Embryonic facial prominence (tissue), 1 donor: ENCODE data around the gene FBXW11.

Experiments
- DNase-seq: peaks from one replicate; pipeline ENCODE4 v3.0.0-alpha.2; 2016; ENCODE audit errors: extremely low spot score

Gene FBXW11

DNA sequence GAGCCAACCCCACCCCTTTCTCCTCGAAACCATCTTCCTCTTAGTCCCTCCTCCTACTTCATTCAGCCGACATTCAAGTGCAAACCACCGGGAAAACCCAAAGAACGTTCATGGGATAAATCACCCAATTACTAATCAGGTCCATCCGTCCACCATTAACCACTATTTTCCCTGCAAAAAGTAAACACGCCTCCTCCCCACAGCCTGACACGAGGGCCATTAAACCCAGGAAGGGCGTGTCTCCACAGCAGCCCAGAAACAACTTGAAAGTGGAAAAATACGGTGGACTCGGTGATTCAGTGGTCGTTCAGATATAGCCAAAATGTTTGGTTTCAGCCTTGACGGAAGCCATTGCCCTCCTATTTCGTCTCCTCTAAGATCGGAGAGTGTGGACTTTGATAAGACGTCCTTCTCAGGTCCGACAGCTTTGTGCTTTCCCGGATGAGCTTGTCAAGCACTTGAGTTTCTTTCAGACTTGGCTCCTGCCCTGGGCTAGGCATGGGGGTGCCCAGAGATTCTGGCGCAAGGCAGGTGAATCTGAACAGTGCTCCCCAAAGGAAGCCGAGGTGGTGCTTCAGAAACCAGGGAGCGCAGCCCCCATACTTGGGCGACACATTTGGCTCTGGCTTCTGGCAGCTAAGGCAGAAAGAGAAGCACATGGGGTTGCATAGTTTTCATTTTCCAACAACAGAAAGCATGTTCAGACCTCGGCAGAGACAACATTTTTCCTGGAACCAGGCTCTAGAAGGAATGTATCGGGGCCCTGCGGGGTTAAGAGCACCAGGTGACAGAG, 164.3 kb downstream of the FBXW11 start:
- no peak for DNase-seq

DNA sequence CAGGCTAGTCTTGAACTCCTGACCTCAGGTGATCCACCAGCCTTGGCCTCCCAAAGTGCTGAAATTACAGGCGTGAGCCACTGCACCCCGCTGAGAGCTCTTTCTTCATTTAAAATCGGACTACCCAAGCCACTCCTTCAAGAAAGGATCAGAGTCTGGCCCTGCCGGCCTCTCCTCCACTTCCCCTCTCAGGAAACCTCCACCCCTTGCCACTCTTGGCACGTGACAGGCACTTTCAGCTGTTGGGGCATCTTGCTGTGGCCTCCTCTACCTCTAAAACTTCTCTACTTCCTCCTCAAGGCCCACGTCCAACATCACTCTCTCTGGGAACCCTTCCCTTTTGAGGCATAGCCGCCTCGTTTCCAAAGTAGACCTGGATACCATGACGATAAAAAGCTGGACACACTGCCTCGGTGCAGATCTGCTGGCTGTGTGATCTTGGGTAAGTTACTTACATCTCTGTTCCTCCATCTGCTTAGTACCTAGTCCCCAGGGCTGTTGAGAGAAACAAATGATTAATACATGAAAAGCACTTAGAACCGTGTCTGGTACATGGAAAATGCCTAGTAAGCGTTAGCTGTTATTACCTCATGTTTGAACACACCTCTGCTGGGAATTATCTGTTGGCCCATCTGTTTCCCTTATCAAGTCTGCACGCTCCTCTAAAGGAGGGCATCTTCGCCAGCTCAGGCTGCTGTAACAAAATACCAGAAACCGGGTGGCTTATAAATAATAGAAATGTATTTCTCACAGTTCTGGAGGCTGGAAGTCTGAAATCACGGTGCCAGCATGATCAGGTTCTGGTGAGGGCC, 165.5 kb downstream of the FBXW11 start:
- DNase-seq = no peak

DNA sequence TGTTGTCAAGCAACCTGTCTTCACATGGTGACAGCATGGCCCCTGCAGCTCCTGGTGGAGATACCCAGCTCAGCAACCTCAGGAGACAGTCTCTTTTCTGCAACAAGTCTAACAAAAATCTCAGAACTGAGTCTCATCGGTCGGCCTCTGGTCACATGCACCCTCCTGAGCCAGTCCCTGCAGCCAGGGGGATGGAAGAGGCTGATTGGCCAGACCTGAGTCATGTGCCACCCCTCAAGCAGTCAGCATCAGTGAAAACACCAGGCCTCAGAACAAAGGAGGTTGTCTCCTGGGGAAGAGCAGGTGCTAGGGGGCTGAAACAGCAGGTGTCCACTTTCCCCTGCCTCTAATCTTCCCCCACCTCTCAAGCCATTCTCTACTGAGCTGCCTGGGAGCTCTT, 166.4 kb downstream of the FBXW11 start:
- no peak for DNase-seq

DNA sequence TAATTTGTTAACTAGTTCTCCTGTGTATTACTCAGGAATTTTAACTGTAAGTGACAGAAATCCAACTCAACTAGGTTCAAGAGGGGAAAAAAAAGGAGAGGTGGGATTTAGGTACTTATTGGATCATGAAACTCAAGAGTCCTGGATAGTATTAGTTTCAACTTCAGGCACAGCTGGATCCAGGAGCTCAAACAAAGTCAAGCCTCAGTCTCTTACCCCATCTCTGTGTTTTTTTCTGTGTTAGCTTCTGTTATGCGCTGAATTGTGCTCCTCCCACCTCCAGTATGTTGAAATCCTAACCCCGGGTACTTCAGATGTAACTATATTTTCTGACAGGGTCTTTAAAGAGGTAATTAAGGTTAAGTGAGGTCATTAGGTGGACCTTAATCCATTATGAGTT, 167.3 kb downstream of the FBXW11 start:
- no peak for DNase-seq

DNA sequence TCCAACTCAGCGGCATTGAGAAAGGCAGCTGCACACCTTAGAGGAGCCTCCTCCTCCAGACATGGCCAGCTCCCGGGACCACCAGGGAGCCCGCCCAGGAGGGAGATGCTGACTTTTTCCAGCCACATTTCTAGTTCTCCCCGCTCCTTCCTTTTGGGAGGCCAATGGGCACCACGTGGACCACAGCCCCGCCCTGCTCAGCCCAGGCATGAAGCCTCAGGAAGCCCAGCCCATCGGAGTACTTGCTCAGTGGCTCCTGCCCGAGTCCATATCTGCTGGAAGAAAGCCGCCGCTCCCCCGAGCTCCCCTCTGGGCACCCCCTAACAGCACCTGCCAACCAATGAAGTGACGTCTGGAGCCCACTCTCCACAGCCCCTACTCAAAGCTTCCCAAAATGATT, 168.4 kb downstream of the FBXW11 start:
- DNase-seq = no peak

DNA sequence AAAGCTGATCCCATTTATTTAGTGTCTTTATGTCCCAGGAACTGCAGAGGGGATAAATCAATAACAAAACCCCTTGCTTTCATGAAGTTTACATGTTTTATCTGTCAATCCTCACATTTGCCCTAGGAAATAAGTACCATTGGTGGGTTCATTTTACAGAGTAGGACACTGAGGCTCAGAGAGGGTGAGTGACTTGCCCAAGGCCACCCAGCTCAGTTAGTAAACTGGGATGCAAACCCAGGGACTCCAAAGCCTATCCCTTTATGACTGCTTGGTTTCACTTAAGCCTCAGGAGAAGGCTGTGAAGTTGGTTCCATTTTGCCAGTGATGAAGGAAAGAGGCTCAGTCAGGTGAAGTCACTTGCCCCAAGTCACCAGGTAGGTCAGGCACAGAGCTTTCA, 168.9 kb downstream of the FBXW11 start:
- no peak for DNase-seq

DNA sequence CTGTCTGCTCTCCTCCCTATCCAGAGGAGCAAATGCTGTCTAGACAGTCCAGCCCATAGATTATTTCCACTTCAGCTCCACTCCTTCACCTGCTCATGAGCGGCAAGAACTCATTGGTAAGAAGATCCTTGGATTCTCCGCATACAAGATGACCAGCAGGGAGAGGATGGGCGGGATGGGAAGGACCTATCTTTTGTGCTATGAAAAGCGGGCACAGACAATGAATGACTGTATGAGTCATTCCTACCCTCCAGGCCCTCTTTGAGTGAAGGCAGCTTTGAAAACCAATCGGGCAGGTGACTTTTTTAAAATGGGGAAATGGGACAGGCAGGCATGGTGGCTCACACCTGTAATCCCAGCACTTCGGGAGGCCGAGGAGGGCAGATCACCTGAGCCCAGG, 171.4 kb downstream of the FBXW11 start:
- DNase-seq = no peak

DNA sequence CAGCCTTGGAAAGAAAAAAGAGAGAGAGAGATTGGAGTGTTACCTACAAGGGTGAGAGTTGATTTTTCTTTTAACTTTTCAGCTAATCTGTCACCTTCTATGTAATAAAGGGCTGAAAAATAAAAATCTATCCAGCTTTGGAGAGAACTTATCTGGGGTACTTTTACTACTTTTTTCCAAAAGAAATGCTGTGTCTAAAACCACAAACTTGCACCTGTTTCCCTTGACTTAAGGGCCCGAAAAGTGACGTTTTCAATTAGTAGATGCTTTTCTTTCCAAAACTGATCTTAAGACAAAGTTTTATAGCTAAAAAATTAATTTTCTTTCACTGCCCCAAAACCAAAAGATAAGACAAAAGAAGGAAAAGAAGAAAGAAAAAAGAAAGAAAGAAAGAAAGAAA, 172.0 kb downstream of the FBXW11 start:
- no peak for DNase-seq

DNA sequence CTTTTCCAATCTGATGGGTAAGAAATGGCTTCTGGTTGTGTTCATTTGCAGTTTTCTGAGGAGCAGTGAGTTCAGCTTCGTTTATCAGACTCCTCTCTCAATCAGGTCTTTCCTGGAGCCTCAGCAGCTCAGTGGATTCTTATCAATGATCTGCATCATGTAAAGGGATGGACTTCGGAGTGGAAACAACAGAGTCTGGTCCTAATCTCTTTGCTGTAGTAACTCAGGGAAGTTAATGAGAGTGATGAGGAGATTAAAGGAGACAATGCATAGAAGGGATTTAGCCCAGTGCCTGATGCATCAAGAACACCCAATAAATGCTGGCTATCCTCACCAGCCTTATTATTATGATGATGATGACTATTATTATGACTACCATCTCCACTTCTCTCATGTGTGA, 173.7 kb downstream of the FBXW11 start:
- DNase-seq = no peak

DNA sequence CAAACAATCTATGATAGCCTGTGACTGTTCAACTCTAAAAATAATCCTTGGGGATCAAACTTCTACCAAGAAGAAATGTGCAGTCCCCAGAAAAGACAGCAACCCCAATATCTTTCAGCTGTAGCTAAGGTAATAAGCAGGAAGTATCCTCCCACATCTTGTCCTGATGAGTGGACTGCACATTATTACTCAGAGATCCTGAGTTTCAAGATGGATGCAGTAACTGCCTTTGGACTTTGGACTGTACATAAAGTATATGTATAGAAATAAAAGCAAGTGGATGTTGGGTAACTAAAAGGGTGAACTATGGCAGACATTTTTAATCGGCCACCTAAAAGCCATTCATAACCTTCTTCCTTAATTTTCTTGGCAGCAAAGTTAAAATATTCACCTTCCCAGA, 175.8 kb downstream of the FBXW11 start:
- DNase-seq = no peak

DNA sequence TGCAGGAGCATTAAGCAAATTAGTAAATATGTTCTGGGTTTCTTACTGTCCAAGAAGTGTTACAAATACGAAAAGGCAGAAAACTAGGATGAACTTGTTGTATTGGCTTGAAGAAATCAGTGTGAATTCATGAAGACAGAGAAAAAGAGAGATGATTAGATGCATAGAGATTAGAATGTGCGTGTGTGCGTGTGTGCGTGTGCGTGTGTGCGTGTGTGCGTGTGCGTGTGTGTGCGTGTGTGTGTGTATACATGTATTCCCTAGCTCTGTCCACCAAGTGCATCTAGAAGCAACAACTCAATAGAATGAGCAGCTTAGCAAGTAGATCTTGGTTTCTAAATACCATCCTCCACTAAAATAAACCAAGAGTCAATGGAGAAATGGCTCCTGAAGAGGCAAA, 179.3 kb downstream of the FBXW11 start:
- DNase-seq = no peak

DNA sequence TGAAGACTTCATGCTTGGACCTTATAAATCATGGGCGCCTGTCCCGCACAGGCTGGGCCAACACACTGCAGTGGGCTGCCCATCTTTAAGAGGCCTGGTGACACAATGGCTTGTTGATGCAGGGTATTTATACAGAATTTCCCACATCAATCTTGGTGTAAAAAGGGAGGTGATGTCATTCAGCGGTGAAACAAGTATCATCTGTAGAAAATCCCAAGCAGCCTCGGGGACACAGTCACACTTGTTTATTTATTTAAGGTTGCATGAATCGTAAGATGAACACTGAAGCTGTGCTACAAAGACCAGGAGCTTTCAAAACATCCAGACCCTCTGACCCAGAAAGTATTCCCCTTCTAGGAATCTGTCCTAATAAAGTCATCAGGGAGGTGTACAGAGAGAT, 180.3 kb downstream of the FBXW11 start:
- no peak for DNase-seq

DNA sequence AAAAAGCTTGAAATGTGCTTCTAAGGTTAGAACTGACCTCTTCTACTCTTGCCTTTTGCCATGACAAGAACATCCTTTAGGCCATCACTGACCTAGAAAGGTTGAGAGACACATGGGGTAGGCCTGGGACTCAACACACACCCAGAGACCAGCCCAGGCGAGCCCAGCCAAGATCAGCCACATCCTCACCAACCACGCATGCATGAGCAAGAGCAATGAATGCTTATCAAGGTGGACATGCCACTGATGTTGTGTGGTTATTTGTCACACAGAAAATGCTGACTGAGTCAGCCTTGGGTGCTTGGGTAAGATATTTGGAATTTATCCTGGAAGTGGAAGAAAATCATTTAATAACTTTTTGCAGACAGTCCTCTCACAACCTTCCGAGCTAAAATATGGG, 181.4 kb downstream of the FBXW11 start:
- no peak for DNase-seq

DNA sequence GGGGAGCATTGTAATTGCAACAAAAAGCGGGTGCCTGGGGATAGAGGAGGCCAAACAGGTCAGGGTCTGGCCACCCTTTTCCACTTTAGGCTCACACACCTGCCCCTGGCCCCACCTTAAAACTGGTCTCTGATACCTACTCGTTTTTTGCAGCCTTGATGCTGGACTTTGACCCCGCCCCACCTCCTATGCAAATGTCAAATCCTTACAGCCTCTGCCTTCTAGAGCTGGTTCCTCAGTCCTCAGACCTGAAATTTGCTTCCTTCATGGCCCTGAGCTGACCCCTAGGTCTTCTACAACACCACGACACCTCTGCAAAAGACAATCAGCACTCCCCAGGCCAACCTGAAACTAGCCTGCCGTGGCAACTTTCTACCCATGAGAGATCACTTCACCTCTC, 183.2 kb downstream of the FBXW11 start:
- DNase-seq = no peak

DNA sequence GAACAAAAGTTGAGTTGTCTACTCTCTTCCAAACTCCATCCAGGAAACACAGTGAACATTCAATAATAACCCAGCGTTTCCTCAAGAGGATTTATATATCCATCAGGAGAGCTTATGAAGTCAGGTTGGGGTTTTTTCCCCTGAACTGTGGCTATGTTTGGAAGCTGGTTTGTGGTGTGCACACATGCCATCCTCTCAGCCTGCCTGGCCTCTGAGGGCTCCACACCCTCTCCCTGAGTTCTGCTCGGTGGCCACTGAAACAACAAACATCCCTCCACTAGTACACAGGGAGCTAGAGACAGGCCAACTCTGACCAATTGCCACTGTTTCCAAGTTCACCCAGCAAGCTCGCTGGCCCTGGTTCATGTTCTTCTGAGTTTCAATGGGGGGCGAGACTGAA, 185.2 kb downstream of the FBXW11 start:
- DNase-seq = no peak

DNA sequence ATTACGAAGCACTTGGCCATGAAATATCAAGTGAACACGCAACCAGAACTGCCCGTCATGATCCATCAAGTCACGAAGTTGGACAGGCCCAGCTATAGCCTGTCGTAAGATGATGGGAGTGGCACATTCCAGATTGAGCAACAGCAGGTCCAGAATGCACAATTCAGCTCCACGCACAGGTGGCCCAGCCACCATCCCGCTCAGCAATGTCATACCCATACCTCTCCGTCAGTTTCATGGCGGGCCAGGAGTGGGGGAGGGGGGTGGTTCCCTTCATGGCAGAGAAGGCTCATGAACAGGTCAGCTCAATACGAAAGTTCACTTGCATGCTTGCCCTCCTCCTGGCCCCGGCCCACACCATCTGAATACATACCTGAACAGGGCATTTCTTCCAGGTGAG, 185.9 kb downstream of the FBXW11 start:
- DNase-seq = no peak

DNA sequence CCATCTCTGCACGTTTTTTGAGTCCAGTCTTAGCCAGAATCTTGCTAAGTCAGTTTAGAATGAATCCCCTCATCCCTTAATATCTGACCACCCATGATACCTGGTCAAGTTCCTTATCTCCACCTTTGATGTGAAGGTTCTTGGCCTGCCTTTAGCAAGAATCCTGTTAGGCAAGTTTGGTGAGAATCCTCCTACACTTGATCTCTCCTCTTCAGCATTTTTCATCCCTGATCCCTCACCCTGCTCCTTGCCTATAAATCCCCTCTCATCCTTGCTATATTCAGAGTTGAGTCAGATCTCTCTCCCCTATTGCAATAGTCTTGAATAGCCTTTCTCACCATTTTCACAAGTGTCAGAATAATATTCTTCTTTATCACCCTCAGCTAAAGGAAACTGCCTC, 189.8 kb downstream of the FBXW11 start:
- no peak for DNase-seq

DNA sequence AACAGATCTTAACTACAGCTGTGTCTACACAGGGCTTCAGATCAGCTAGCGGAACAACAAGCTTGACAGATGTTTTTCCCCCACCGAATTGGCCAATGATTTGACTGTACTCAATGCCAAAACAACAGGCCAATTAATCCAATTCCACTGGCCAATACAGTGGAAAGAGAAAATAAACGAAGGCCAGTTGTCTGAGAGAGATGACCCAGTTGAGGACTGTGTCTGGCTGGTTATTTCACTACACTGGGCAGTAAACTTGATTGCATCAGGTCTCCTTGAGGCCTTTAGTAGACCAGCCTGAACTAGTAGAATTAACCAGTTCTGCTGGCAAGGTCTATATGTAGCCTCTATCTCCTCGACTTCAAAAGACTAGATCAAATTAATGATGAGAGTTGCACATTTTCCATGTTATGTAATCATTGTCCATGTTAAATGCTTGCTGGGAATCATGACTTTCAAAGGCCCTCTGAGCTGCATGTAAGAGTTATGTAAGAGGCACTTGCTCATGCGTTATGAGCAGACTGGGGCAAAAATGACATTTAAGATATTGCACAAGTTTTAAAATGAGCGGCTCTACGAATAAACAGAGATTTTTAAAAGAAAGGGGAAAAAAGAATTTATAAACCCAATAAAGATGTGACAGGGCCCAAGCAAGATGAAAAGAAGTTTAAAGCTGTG, 192.5 kb downstream of the FBXW11 start:
- no peak for DNase-seq

DNA sequence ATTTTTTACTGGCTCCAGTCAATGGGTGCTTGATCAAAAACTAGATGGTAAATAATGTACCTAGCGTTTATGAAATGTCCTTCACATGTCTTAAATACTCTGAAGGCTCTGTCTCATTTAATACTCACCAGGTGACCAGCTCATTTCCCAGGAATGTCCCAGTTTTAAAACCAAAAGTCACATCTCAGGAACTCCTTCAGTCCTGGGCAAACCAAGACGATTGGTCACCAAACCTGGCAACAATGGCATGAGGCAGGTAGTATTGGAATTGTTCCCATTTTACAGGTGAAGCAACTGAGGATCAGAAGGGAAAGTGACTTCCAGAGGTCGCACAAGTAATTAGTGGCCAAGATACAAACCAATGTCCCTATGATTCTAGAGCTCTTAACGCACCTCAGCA, 193.2 kb downstream of the FBXW11 start:
- DNase-seq = no peak
